Tibial artery (tissue), 4 donors: ENCODE measurements around the gene MRPL38.
A peak's percentile ranks its signal among the peaks of the same experiment; 100 is the strongest.
"Not testable (repeated sequence)": the region's sequence is repeated elsewhere in the genome, so short reads cannot be mapped to it uniquely, and the experiment has no call there.

Source experiments
- DNase-seq, 2 donors: peaks; one replicate each; pipeline ENCODE4 v3.0.0-alpha.2; 2019
- H3K27ac ChIP-seq, 2 donors: fragments of 200-600 bp; sonication (generic) in 1 of 2; 1 replicate in 1 of 2; 2 replicates in 1 of 2; pipeline ENCODE4 v1.5.1; 2018 to 2019; ENCODE audit warnings: mild to moderate bottlenecking in 1 of 2
- H3K27me3 ChIP-seq, 2 donors: fragments of 200-600 bp; sonication (generic) in 1 of 2; one replicate each; pipeline versions ENCODE4 v1.5.1 to v1.6.0; 2016 to 2019
- H3K36me3 ChIP-seq, 3 donors: fragments of 200-600 bp; sonication (generic) in 2 of 3; one replicate each; pipeline ENCODE4 v1.5.1; 2016 to 2019; ENCODE audit warnings: mild to moderate bottlenecking in 2 of 3
- H3K4me1 ChIP-seq, 4 donors: fragments of 200-600 bp; sonication (generic) in 2 of 4; 1 replicate in 3 of 4; 2 replicates in 1 of 4; pipeline ENCODE4 v1.5.1; 2016 to 2019
- H3K4me3 ChIP-seq, 2 donors: fragments of 200-600 bp; sonication (generic) in 1 of 2; 1 replicate in 1 of 2; 2 replicates in 1 of 2; pipeline ENCODE4 v1.5.1; 2018 to 2019; ENCODE audit warnings: mild to moderate bottlenecking in 2 of 2
- H3K9me3 ChIP-seq, 3 donors: fragments of 200-600 bp; sonication (generic) in 1 of 3; one replicate each; pipeline ENCODE4 v1.5.1; 2016 to 2019
- CTCF ChIP-seq, 2 experiments: fragments of 200-600 bp in 1 of 2; fragments of 450-650 bp in 1 of 2; IDR thresholded peaks; one replicate each; pipeline ENCODE4 v1.5.1; 2017 to 2019; ENCODE audit warnings: antibody characterized with exemption in 2 of 2, mild to moderate bottlenecking in 1 of 2, moderate library complexity in 1 of 2
- intact Hi-C: fragments of 100-400 bp; cut with DNase I; formaldehyde crosslinking; loops from one replicate; pipeline ENCODE4 v1.15.0; 2023; ENCODE audit warnings: low total_unique reads

MRPL38 gene

GRCh38 chr17:75864887-75865286 is 39.8 kb downstream of the MRPL38 start:
- H3K9me3 ChIP-seq, H3K36me3 ChIP-seq, intact Hi-C loops, H3K4me3 ChIP-seq, H3K27me3 ChIP-seq, DNase-seq: not testable (repeated sequence)
- Histone ChIP-seq H3K27ac (peak overlapping the region; percentile 46 to 73), H3K4me1 (peaks cover 4 to 30% (median 24%) of the 10 kb centered on the region in 4 donors)

- Histone ChIP-seq H3K9me3 (no peaks in the 10 kb centered on the region), H3K4me1 (peaks cover 0 to 26% (median 19%) of the 10 kb centered on the region in 4 donors), H3K27ac (peak overlapping the region; percentile 46 to 73), H3K4me3 (no peak overlapping the region), H3K27me3 (no peaks in the 10 kb centered on the region), H3K36me3 (no peaks in the 10 kb centered on the region)
- DNase-seq, result peak; percentile 75 to 86
- intact Hi-C loops, result no loop called here
- TF ChIP-seq CTCF (IDR thresholded peaks at IDR 0.05), result no peak
Observed at GRCh38 chr17:75864448-75864871, 40.2 kb downstream of the MRPL38 start.

GRCh38 chr17:75861927-75862317 is 42.8 kb downstream of the MRPL38 start:
- intact Hi-C loops, result no loop called here
- no peak for TF ChIP-seq CTCF (IDR thresholded peaks at IDR 0.05)
- H3K36me3 ChIP-seq, result no peaks in the 10 kb centered on the region
- peaks cover 0 to 13% (median 8%) of the 10 kb centered on the region in 4 donors for H3K4me1 ChIP-seq
- no peak overlapping the region for H3K27ac ChIP-seq
- peak; percentile 58 to 70 for DNase-seq
- H3K27me3 ChIP-seq, result no peaks in the 10 kb centered on the region
- no peaks in the 10 kb centered on the region for H3K9me3 ChIP-seq
- H3K4me3 ChIP-seq, result no peak overlapping the region

GRCh38 chr17:75859358-75859757 is 45.3 kb downstream of the MRPL38 start:
- H3K36me3 ChIP-seq, DNase-seq, H3K4me3 ChIP-seq, H3K27me3 ChIP-seq, H3K9me3 ChIP-seq, intact Hi-C loops: not testable (repeated sequence)
- peaks cover 0 to 15% (median 8%) of the 10 kb centered on the region in 4 donors for H3K4me1 ChIP-seq
- peak overlapping the region in 1 of 2 donors; percentile 20 for H3K27ac ChIP-seq

GRCh38 chr17:75856062-75856756 is 48.5 kb downstream of the MRPL38 start:
- no peak for TF ChIP-seq CTCF (IDR thresholded peaks at IDR 0.05)
- peak; percentile 65 to 71 for DNase-seq
- H3K9me3 ChIP-seq, result no peaks in the 10 kb centered on the region
- peaks cover 0 to 40% (median 24%) of the 10 kb centered on the region in 4 donors for H3K4me1 ChIP-seq
- H3K27ac ChIP-seq, result peak overlapping the region; percentile 91 to 100
- peak overlapping the region; percentile 60 to 95 for H3K4me3 ChIP-seq
- intact Hi-C loops, result no loop called here
- H3K27me3 ChIP-seq, result no peaks in the 10 kb centered on the region
- H3K36me3 ChIP-seq, result peaks cover 5 to 14% (median 11%) of the 10 kb centered on the region in 3 donors

GRCh38 chr17:75855310-75856061 is 49.2 kb downstream of the MRPL38 start, which contains the start of gene WBP2:
Gene WBP2, minus strand, starts transcription at chr17:75855335. Its CDS starts 38 bp downstream, at chr17:75855297.
- peak; percentile 99 to 100 for DNase-seq
- Histone ChIP-seq H3K36me3 (peaks cover 13 to 21% (median 18%) of the 10 kb centered on the region in 3 donors), H3K4me1 (peaks cover 0 to 46% (median 26%) of the 10 kb centered on the region in 4 donors), H3K27ac (peak within 1 kb of the TSS; percentile 91 to 100), H3K9me3 (no peaks in the 10 kb centered on the region), H3K4me3 (peak within 1 kb of the TSS; percentile 60 to 95), H3K27me3 (no peaks in the 10 kb centered on the region)
- peak; percentile 46 to 59 for TF ChIP-seq CTCF (IDR thresholded peaks at IDR 0.05)
- intact Hi-C loops, result no loop called here
